Measurements from ENCODE around the gene FARS2.

DNA sequence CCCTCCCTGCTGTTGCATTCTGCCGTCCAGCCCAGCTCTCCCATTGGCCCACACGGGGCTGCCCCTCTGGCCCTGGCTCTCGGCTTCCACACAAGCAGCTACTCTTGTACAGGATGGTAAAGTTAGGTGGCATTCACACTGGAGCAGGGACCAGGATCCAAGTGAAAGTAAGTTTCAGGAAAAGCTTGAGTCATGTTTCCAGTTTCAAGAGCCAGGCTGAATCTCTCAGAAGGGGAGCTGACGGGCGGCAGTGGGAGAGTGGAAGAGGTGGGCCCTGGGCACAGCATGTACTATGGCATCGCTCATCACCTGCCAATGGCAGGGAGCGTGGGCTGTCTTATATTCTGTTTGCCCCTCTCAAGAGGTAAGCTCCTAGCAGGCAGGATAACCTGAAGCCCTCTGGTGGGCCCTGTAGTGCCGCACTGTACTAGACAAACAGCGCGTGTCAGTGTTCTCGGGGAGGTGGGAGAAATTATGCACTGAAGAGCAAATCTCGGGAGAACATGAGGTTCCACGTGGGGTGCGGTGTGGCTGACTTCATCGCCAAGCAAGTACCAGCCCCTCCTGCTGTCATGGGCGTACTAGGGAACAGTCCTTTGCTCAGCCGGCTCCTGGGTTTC lies 503.9 kb downstream of the FARS2 start:
- TF ChIP-seq, protein P1, sequence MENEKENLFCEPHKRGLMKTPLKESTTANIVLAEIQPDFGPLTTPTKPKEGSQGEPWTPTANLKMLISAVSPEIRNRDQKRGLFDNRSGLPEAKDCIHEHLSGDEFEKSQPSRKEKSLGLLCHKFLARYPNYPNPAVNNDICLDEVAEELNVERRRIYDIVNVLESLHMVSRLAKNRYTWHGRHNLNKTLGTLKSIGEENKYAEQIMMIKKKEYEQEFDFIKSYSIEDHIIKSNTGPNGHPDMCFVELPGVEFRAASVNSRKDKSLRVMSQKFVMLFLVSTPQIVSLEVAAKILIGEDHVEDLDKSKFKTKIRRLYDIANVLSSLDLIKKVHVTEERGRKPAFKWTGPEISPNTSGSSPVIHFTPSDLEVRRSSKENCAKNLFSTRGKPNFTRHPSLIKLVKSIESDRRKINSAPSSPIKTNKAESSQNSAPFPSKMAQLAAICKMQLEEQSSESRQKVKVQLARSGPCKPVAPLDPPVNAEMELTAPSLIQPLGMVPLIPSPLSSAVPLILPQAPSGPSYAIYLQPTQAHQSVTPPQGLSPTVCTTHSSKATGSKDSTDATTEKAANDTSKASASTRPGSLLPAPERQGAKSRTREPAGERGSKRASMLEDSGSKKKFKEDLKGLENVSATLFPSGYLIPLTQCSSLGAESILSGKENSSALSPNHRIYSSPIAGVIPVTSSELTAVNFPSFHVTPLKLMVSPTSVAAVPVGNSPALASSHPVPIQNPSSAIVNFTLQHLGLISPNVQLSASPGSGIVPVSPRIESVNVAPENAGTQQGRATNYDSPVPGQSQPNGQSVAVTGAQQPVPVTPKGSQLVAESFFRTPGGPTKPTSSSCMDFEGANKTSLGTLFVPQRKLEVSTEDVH (IDR thresholded peaks at IDR 0.05; ENCODE audit: low read depth, partially characterized antibody), result no peak
- TF ChIP-seq GABPB1 (CRISPR knock-in tag; IDR thresholded peaks at IDR 0.05) (no peak), FOXM1 (IDR thresholded peaks at IDR 0.05; ENCODE audit: low read depth) (no peak), FOXM1 (CRISPR knock-in tag; IDR thresholded peaks at IDR 0.05; ENCODE audit: low read depth) (no peak), FOSL1 (tag; conservative IDR thresholded peaks at IDR 0.05) (no peak), SLC30A9 (CRISPR knock-in tag; IDR thresholded peaks at IDR 0.05) (no peak)
